Endodermal cell (in vitro differentiated cells): ENCODE data around the gene EIF4EBP3. TPM values are rescaled to one million over a fixed set of nuclear protein-coding genes. Genes with fewer than 3 reads are reported as not detected.

ENCODE experiments used
- DNase-seq: peaks from one replicate; pipeline ENCODE4 v3.0.0-alpha.2; 2017
- H3K27ac ChIP-seq: 2 replicates; pipeline ENCODE4 v1.5.1; 2013; ENCODE audit warnings: mild to moderate bottlenecking, low read depth, low read length, moderate library complexity
- H3K27me3 ChIP-seq: 2 replicates; pipeline ENCODE4 v1.6.1; 2013; ENCODE audit warnings: mild to moderate bottlenecking, low read length, moderate library complexity; ENCODE audit not compliant: insufficient read depth, control insufficient read depth, poor library complexity, severe bottlenecking
- H3K36me3 ChIP-seq: 2 replicates; pipeline ENCODE4 v1.7.0; 2013; ENCODE audit warnings: mild to moderate bottlenecking, low read length, moderate library complexity; ENCODE audit not compliant: control insufficient read depth, insufficient read depth
- H3K4me1 ChIP-seq: one replicate; pipeline ENCODE4 v1.7.0; 2013; ENCODE audit warnings: low read length; ENCODE audit not compliant: control insufficient read depth, insufficient read depth
- H3K4me3 ChIP-seq: 2 replicates; pipeline ENCODE4 v1.5.1; 2013; ENCODE audit warnings: mild to moderate bottlenecking, low read length, moderate library complexity
- H3K9ac ChIP-seq: 2 replicates; pipeline ENCODE4 v1.6.1; 2013; ENCODE audit warnings: mild to moderate bottlenecking, low read length, moderate library complexity; ENCODE audit not compliant: poor library complexity, severe bottlenecking; ENCODE audit errors: extremely low read depth
- H3K9me3 ChIP-seq: 2 replicates; pipeline ENCODE4 v1.6.1; 2013; ENCODE audit warnings: mild to moderate bottlenecking, low read length, moderate library complexity; ENCODE audit not compliant: control insufficient read depth
- H3K27ac Mint-ChIP-seq: 2 replicates; pipeline ENCODE4 v1.8.0; 2020; ENCODE audit warnings: mixed read lengths
- H3K27me3 Mint-ChIP-seq: 2 replicates; pipeline ENCODE4 v1.8.0; 2021; ENCODE audit warnings: mild to moderate bottlenecking, mixed read lengths; ENCODE audit not compliant: insufficient read depth
- H3K36me3 Mint-ChIP-seq: 2 replicates; pipeline ENCODE4 v1.8.0; 2020; ENCODE audit warnings: low read depth, mixed read lengths
- H3K4me1 Mint-ChIP-seq: 2 replicates; pipeline ENCODE4 v1.8.0; 2020; ENCODE audit warnings: mixed read lengths
- H3K4me3 Mint-ChIP-seq: 2 replicates; pipeline ENCODE4 v1.8.0; 2020; ENCODE audit warnings: mild to moderate bottlenecking, moderate library complexity, mixed read lengths
- H3K9me3 Mint-ChIP-seq: 2 replicates; pipeline ENCODE4 v1.8.0; 2020; ENCODE audit warnings: mild to moderate bottlenecking, mixed read lengths
- WGBS, 2 experiments: methylation state at CpG; one replicate each; pipeline versions ENCODE4 v1.1.5 to v1.1.7; 2013; ENCODE audit warnings: missing lambda C conversion rate in 2 of 2, mixed read lengths in 1 of 2; ENCODE audit not compliant: insufficient coverage in 1 of 2, insufficient read length in 1 of 2; 5-methylcytosine and 5-hydroxymethylcytosine counted together
- total RNA-seq, 2 donors: library from RNA; stranded (reverse); fragmentation: NEBNext Ultra II Directional in 1 of 2; extraction: Animal tissue kit (Norgen Biotek cat#: 25700) in 1 of 2; gene quantifications; 2 replicates in 1 of 2; 3 replicates in 1 of 2; pipeline ENCODE4 v1.2.1, GENCODE V29; 2021
- TF ChIP-seq, protein P1 (sequence below): fragments of 200-600 bp; sonication (generic); conservative IDR thresholded peaks from 2 replicates; pipeline ENCODE4 v1.5.0; 2021; ENCODE audit warnings: antibody characterized with exemption, mild to moderate bottlenecking

EIF4EBP3 gene
- total RNA-seq, 2 donors from 2014 or later = 5.1 to 6.3 TPM

DNA sequence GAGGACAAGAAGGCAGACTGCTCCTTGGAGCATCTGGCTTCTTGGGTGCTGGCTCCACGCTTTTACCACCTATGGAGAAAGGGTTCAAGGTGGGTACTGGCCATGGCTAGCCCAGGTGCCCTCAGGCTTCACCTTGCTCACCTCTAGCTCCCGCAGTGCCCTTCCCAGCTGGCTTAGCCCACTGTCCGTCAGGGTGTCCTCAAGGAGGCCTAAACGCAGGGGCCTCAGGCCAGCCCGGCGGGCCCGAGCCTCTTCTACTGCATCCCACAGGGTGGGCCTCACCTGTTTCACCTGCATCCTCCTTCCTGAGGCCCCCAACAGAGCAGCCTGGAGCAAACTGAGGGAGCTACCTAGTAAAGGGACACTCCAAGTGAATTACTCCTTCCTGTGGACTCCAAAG lies 26.2 kb downstream of the EIF4EBP3 start:
- Mint-ChIP-seq H3K4me1 (peaks cover 18% of the 10 kb centered on the region), H3K4me3 (no peak overlapping the region), H3K36me3 (peaks cover 5% of the 10 kb centered on the region), H3K27me3 (no peaks in the 10 kb centered on the region), H3K9me3 (peaks cover 12% of the 10 kb centered on the region), H3K27ac (peak overlapping the region; percentile 94)
- H3K27ac ChIP-seq = no peak overlapping the region
- no peak overlapping the region for H3K9ac ChIP-seq
- H3K9me3 ChIP-seq = peaks cover 11% of the 10 kb centered on the region
- no peak for DNase-seq
- TF ChIP-seq, protein P1, sequence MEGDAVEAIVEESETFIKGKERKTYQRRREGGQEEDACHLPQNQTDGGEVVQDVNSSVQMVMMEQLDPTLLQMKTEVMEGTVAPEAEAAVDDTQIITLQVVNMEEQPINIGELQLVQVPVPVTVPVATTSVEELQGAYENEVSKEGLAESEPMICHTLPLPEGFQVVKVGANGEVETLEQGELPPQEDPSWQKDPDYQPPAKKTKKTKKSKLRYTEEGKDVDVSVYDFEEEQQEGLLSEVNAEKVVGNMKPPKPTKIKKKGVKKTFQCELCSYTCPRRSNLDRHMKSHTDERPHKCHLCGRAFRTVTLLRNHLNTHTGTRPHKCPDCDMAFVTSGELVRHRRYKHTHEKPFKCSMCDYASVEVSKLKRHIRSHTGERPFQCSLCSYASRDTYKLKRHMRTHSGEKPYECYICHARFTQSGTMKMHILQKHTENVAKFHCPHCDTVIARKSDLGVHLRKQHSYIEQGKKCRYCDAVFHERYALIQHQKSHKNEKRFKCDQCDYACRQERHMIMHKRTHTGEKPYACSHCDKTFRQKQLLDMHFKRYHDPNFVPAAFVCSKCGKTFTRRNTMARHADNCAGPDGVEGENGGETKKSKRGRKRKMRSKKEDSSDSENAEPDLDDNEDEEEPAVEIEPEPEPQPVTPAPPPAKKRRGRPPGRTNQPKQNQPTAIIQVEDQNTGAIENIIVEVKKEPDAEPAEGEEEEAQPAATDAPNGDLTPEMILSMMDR = no peak
- peak overlapping the region; percentile 51 for H3K4me3 ChIP-seq
- peaks cover 2% of the 10 kb centered on the region for H3K36me3 ChIP-seq
- no peaks in the 10 kb centered on the region for H3K27me3 ChIP-seq
- peaks cover 5% of the 10 kb centered on the region for H3K4me1 ChIP-seq
- 91 to 92% methylated on average over 5 to 7 of the region's 7 CpGs for WGBS, 2 experiments

GRCh38 chr5:140574165-140574564 lies 26.7 kb downstream of the EIF4EBP3 start:
- H3K4me3 Mint-ChIP-seq = no peak overlapping the region
- peaks cover 18% of the 10 kb centered on the region for H3K4me1 Mint-ChIP-seq
- no peak overlapping the region for H3K27ac ChIP-seq
- H3K27me3 ChIP-seq = no peaks in the 10 kb centered on the region
- no peaks in the 10 kb centered on the region for H3K27me3 Mint-ChIP-seq
- peaks cover 5% of the 10 kb centered on the region for H3K4me1 ChIP-seq
- peak overlapping the region; percentile 51 for H3K4me3 ChIP-seq
- TF ChIP-seq, protein P1 = no peak
- peak; percentile 89 for DNase-seq
- peaks cover 5% of the 10 kb centered on the region for H3K36me3 Mint-ChIP-seq
- 49 to 57% methylated on average over 1 to 3 of the region's 3 CpGs for WGBS, 2 experiments
- H3K9me3 ChIP-seq = peaks cover 11% of the 10 kb centered on the region
- H3K27ac Mint-ChIP-seq = peak overlapping the region; percentile 94
- H3K9ac ChIP-seq = peak overlapping the region; percentile 35
- no peaks in the 10 kb centered on the region for H3K36me3 ChIP-seq
- H3K9me3 Mint-ChIP-seq = peaks cover 12% of the 10 kb centered on the region

GRCh38 chr5:140575309-140575708 lies 27.8 kb downstream of the EIF4EBP3 start:
- Histone ChIP-seq H3K27me3 (no peaks in the 10 kb centered on the region), H3K4me1 (peaks cover 5% of the 10 kb centered on the region), H3K9me3 (peaks cover 11% of the 10 kb centered on the region), H3K9ac (no peak overlapping the region), H3K36me3 (no peaks in the 10 kb centered on the region), H3K4me3 (no peak overlapping the region), H3K27ac (no peak overlapping the region)
- H3K36me3 Mint-ChIP-seq = peaks cover 5% of the 10 kb centered on the region
- no peak overlapping the region for H3K4me3 Mint-ChIP-seq
- no peaks in the 10 kb centered on the region for H3K27me3 Mint-ChIP-seq
- peaks cover 12% of the 10 kb centered on the region for H3K9me3 Mint-ChIP-seq
- peak; percentile 78 for DNase-seq
- TF ChIP-seq, protein P1 = peak; percentile 66
- H3K4me1 Mint-ChIP-seq = peaks cover 18% of the 10 kb centered on the region
- peak overlapping the region; percentile 88 for H3K27ac Mint-ChIP-seq
- WGBS, 2 experiments = 96% methylated on average over 8 of the region's 8 CpGs; no CpG with 5 or more reads in 1 of the 2 experiments
